Measurements from ENCODE around the gene ALG14.

ALG14 gene

GRCh38 chr1:94937820-94938219 lies 134.9 kb downstream of the ALG14 start:
- no peak for TF ChIP-seq EZH2 (IDR thresholded peaks at IDR 0.05; ENCODE audit: borderline replicate concordance, low read depth, low read length, severe bottlenecking)
- no peak for TF ChIP-seq CTCF (IDR thresholded peaks at IDR 0.05; ENCODE audit: borderline replicate concordance, extremely low read depth, low read length, poor library complexity, severe bottlenecking)
- no peak overlapping the region for H2AFZ ChIP-seq (ENCODE audit: low read depth, low read length)
- H3K4me3 ChIP-seq (ENCODE audit: low read depth in 1 of 2, low read length in 2 of 2) = no peak overlapping the region
- H3K36me3 ChIP-seq (ENCODE audit: insufficient read depth, low read length) = no peaks in the 10 kb centered on the region
- no peaks in the 10 kb centered on the region for H3K9me3 ChIP-seq (ENCODE audit: insufficient read depth, low read length, severe bottlenecking)
- no peak overlapping the region for H3K4me2 ChIP-seq (ENCODE audit: insufficient read depth, low read length)
- H3K27ac ChIP-seq (ENCODE audit: low read length) = no peak overlapping the region
- H3K79me2 ChIP-seq (ENCODE audit: insufficient read depth, low read length) = no peaks in the 10 kb centered on the region
- H4K20me1 ChIP-seq (ENCODE audit: insufficient read depth, low read length) = no peaks in the 10 kb centered on the region
- DNase-seq (no peak), ATAC-seq (ENCODE audit: insufficient read depth, low read depth) (no peak)
- H3K4me1 ChIP-seq (ENCODE audit: insufficient read depth, low read length) = no peaks in the 10 kb centered on the region
- no peak overlapping the region for H3K9ac ChIP-seq (ENCODE audit: low read depth, low read length)
- peaks cover 5% of the 10 kb centered on the region for H3K27me3 ChIP-seq (ENCODE audit: insufficient read depth, low read length, poor library complexity)

GRCh38 chr1:94936861-94937620 lies 135.7 kb downstream of the ALG14 start:
- DNase-seq = no peak
- no peaks in the 10 kb centered on the region for H3K79me2 ChIP-seq (ENCODE audit: insufficient read depth, low read length)
- H3K27ac ChIP-seq (ENCODE audit: low read length) = no peak overlapping the region
- H2AFZ ChIP-seq (ENCODE audit: low read depth, low read length) = no peak overlapping the region
- no peak overlapping the region for H3K4me2 ChIP-seq (ENCODE audit: insufficient read depth, low read length)
- no peaks in the 10 kb centered on the region for H3K27me3 ChIP-seq (ENCODE audit: insufficient read depth, low read length, poor library complexity)
- TF ChIP-seq CTCF (IDR thresholded peaks at IDR 0.05; ENCODE audit: borderline replicate concordance, extremely low read depth, low read length, poor library complexity, severe bottlenecking) (no peak), EZH2 (IDR thresholded peaks at IDR 0.05; ENCODE audit: borderline replicate concordance, low read depth, low read length, severe bottlenecking) (no peak)
- no peak overlapping the region for H3K4me3 ChIP-seq (ENCODE audit: low read depth in 1 of 2, low read length in 2 of 2)
- no peaks in the 10 kb centered on the region for H4K20me1 ChIP-seq (ENCODE audit: insufficient read depth, low read length)
- H3K9me3 ChIP-seq (ENCODE audit: insufficient read depth, low read length, severe bottlenecking) = no peaks in the 10 kb centered on the region
- no peak for ATAC-seq (ENCODE audit: insufficient read depth, low read depth)
- H3K4me1 ChIP-seq (ENCODE audit: insufficient read depth, low read length) = no peaks in the 10 kb centered on the region
- no peak overlapping the region for H3K9ac ChIP-seq (ENCODE audit: low read depth, low read length)
- no peaks in the 10 kb centered on the region for H3K36me3 ChIP-seq (ENCODE audit: insufficient read depth, low read length)

- H4K20me1 ChIP-seq (ENCODE audit: insufficient read depth, low read length) = no peaks in the 10 kb centered on the region
- TF ChIP-seq EZH2 (IDR thresholded peaks at IDR 0.05; ENCODE audit: borderline replicate concordance, low read depth, low read length, severe bottlenecking) (no peak), CTCF (IDR thresholded peaks at IDR 0.05; ENCODE audit: borderline replicate concordance, extremely low read depth, low read length, poor library complexity, severe bottlenecking) (no peak)
- no peak overlapping the region for H3K27ac ChIP-seq (ENCODE audit: low read length)
- no peaks in the 10 kb centered on the region for H3K9me3 ChIP-seq (ENCODE audit: insufficient read depth, low read length, severe bottlenecking)
- H3K9ac ChIP-seq (ENCODE audit: low read depth, low read length) = no peak overlapping the region
- H3K4me3 ChIP-seq (ENCODE audit: low read depth in 1 of 2, low read length in 2 of 2) = no peak overlapping the region
- H3K27me3 ChIP-seq (ENCODE audit: insufficient read depth, low read length, poor library complexity) = no peaks in the 10 kb centered on the region
- no peak overlapping the region for H2AFZ ChIP-seq (ENCODE audit: low read depth, low read length)
- no peaks in the 10 kb centered on the region for H3K36me3 ChIP-seq (ENCODE audit: insufficient read depth, low read length)
- no peak overlapping the region for H3K4me2 ChIP-seq (ENCODE audit: insufficient read depth, low read length)
- DNase-seq (no peak), ATAC-seq (ENCODE audit: insufficient read depth, low read depth) (no peak)
- no peaks in the 10 kb centered on the region for H3K4me1 ChIP-seq (ENCODE audit: insufficient read depth, low read length)
- no peaks in the 10 kb centered on the region for H3K79me2 ChIP-seq (ENCODE audit: insufficient read depth, low read length)
Observed at GRCh38 chr1:94935476-94935875, 137.3 kb downstream of the ALG14 start.

Measured in DND-41 (cell line).